ENCODE measurements around the gene GAS2.

GAS2 gene

DNA sequence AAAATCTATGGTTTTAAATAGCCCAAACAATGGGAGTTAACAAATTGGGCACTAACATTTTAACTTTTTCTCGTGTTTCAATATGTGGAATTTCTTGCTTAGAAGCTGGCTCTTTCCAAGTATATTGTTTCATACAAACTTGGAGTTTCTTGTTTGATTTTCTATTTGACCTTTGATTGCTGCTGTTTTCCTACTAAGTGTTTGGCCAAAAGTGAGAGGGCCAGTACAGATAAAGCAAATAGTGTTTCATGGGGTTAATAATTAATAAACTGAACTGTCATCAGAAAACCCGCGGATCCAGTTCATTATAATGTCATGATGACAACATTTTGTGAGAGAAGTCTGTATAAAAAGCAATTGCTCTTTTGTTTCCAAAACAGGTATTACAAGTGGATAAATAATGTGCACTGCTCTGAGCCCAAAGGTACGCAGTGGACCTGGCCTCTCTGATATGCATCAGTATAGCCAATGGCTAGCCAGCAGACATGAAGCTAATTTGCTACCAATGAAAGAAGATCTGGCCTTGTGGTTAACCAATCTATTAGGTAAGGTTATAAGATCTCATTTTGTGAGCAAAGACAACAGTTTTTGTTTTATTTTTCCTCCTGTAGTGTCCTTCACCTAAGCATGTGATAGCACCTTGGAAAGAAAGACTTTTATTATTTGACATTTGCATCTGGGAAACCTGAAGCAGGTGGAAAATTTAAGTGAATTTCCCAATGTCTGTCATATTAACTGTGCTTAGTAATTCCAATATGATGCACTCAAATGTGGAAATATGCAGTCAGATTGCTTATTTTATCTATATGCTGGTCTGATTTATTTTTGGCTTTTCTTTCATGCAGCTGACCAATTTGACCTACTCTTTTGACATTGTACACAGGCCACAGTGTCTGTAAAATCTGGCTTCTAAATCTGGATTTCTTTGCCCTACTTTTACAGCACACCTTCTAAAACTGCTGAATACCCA, 8.3 kb downstream of the GAS2 start:
- 85 to 91% methylated on average over 1 to 3 of the region's 4 CpGs for WGBS, 2 experiments (ENCODE audit: insufficient coverage in 2 of 2)
- no peaks in the 10 kb centered on the region for H3K4me1 ChIP-seq (ENCODE audit: control insufficient read depth, insufficient read depth, low read length, poor library complexity, severe bottlenecking)

DNA sequence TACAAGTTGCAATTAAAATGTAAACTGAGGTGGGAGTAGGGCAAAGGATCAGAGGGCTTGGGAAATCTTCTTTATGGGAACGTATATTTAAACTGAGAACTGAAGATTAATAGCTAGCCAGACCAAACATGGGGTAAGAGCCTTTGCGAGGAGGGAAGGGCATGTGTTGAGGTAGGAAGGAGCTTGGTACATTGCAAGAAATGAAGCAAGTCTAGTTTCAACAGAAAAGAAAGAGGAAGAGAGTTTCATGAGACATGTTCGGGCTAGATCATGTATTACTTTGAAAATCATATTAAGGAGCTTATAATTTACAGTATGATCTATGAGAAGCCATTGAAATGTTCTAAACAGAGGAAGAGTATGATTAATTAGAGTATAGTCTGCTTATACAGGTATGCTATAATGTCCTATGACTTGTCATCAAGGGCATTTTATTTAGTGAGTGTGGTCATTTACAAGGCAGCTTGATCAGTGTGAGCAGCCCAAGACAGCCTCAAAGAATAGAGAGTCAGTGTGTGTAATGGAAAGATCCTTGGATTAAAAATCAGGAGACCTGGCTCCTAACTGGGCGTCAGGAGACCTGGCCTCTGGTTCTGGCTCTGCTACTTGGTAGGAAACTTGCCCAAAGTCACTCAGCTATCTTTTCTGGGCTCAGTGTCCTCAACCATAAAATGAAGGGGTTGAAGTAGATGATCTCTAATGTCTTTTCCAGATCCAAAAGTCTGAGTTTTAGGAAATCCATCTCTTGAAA, 10.9 kb downstream of the GAS2 start:
- no peak overlapping the region for H3K27ac ChIP-seq (ENCODE audit: low read depth, low read length, severe bottlenecking)
- no peaks in the 10 kb centered on the region for H3K4me1 ChIP-seq (ENCODE audit: control insufficient read depth, insufficient read depth, low read length, poor library complexity, severe bottlenecking)
- H3K4me3 ChIP-seq (ENCODE audit: extremely low read depth, insufficient read depth, low read length, poor library complexity, severe bottlenecking) = no peak overlapping the region
- no peaks in the 10 kb centered on the region for H3K9me3 ChIP-seq (ENCODE audit: control insufficient read depth, low read length)
- 84 to 96% methylated on average over 2 to 3 of the region's 4 CpGs for WGBS, 2 experiments (ENCODE audit: insufficient coverage in 2 of 2)
- H3K36me3 ChIP-seq (ENCODE audit: control insufficient read depth, insufficient read depth, low read length) = no peaks in the 10 kb centered on the region

More for the DNA sequence above, 8.3 kb downstream of the GAS2 start:
- Histone ChIP-seq H3K4me3 (ENCODE audit: extremely low read depth, insufficient read depth, low read length, poor library complexity, severe bottlenecking) (no peak overlapping the region), H3K27ac (ENCODE audit: low read depth, low read length, severe bottlenecking) (no peak overlapping the region), H3K36me3 (ENCODE audit: control insufficient read depth, insufficient read depth, low read length) (no peaks in the 10 kb centered on the region), H3K9me3 (ENCODE audit: control insufficient read depth, low read length) (no peaks in the 10 kb centered on the region)

DNA sequence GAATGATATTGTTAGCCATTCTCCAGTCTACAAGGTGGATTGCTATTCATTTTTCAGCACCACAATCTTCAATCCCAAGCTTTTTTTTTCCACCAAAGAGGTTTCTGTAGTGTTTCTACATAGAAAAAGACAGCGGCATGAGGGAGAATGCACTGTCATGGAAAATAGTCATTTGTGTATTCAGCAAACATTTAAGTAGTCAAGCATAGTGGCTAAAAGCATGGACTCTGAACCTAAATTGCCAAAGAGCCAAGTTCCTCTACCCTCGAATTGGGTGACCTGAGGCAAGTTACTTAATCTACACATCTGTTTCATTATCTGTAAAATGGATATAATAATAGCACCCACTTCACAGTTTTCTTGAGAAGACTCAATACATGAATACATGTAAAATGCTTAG, 14.2 kb downstream of the GAS2 start:
- H3K4me1 ChIP-seq (ENCODE audit: control insufficient read depth, insufficient read depth, low read length, poor library complexity, severe bottlenecking) = no peaks in the 10 kb centered on the region
- H3K4me3 ChIP-seq (ENCODE audit: extremely low read depth, insufficient read depth, low read length, poor library complexity, severe bottlenecking) = no peak overlapping the region
- H3K9me3 ChIP-seq (ENCODE audit: control insufficient read depth, low read length) = no peaks in the 10 kb centered on the region
- no peaks in the 10 kb centered on the region for H3K36me3 ChIP-seq (ENCODE audit: control insufficient read depth, insufficient read depth, low read length)
- no CpG with 5 or more reads among the region's 2 CpGs for WGBS, 2 experiments (ENCODE audit: insufficient coverage in 2 of 2)
- H3K27ac ChIP-seq (ENCODE audit: low read depth, low read length, severe bottlenecking) = no peak overlapping the region

DNA sequence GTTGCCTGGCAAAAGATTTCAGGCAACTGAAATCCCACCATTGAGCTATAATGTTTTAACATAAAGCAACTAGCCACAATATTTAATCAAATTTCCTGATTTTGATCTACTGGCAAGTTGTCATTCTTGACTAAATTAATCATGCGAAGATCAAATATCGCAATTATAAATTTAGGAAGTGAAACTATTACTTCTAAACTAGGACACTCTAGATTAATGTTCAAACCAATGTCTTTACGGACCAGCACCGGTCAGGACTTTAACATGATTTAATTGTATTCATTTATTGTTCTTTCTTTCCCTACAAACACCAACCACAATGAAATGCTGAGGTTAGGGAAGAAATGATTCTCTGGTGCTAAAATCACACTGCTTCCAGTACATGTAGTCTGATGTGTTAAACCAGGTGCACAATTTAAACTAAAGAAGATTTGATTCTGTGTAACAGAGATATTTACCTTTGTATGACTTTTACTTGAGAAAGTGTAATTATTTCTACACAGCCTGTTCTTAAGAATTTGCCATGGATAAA, 14.9 kb downstream of the GAS2 start:
- Histone ChIP-seq H3K36me3 (ENCODE audit: control insufficient read depth, insufficient read depth, low read length) (no peaks in the 10 kb centered on the region), H3K4me1 (ENCODE audit: control insufficient read depth, insufficient read depth, low read length, poor library complexity, severe bottlenecking) (no peaks in the 10 kb centered on the region), H3K9me3 (ENCODE audit: control insufficient read depth, low read length) (no peaks in the 10 kb centered on the region), H3K27ac (ENCODE audit: low read depth, low read length, severe bottlenecking) (no peak overlapping the region), H3K4me3 (ENCODE audit: extremely low read depth, insufficient read depth, low read length, poor library complexity, severe bottlenecking) (no peak overlapping the region)
- WGBS, 2 experiments (ENCODE audit: insufficient coverage in 2 of 2) = no CpG with 5 or more reads among the region's 4 CpGs

DNA sequence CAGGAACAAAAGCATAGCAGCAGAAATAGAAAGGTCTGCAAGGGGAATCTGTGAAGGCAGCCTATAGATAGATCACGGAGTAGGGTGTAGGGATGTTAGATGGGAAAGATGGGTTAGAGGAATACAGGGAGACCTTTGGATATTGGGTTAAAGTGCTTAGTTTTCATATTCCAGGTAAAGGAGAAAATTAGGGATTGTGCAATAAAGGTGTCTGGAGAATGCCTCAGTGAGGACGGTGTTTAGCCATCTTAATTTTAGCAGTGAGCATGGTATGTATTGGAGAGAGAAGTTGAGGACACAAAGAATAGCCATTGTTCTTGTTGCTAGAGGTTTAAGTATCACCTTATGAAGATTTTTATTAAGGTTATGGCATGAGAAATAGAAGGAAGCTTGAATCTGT, 17.7 kb downstream of the GAS2 start:
- Histone ChIP-seq H3K9me3 (ENCODE audit: control insufficient read depth, low read length) (no peaks in the 10 kb centered on the region), H3K4me3 (ENCODE audit: extremely low read depth, insufficient read depth, low read length, poor library complexity, severe bottlenecking) (no peak overlapping the region), H3K36me3 (ENCODE audit: control insufficient read depth, insufficient read depth, low read length) (no peaks in the 10 kb centered on the region), H3K27ac (ENCODE audit: low read depth, low read length, severe bottlenecking) (no peak overlapping the region), H3K4me1 (ENCODE audit: control insufficient read depth, insufficient read depth, low read length, poor library complexity, severe bottlenecking) (no peaks in the 10 kb centered on the region)
- 93 to 100% methylated on average over 1 to 2 of the region's 2 CpGs for WGBS, 2 experiments (ENCODE audit: insufficient coverage in 2 of 2)

DNA sequence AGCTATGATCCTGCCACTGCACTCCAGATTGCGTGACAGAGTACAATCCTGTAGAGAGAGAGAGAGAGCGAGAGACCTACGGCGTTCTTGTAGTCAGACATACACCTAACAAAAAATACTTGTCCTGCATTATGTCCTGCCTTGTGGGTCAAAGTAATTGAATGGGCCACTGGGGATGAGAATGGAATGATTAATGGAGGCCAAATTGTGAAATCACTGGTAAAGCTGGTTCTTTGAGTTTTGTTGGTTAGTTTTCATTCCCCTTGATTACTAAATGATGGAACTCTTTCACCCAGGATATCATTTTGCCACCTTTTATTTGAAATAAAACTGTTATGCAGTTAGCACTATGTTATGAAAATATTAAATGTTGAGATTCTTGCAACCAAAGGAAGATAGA, 18.7 kb downstream of the GAS2 start:
- Histone ChIP-seq H3K36me3 (ENCODE audit: control insufficient read depth, insufficient read depth, low read length) (no peaks in the 10 kb centered on the region), H3K9me3 (ENCODE audit: control insufficient read depth, low read length) (no peaks in the 10 kb centered on the region), H3K27ac (ENCODE audit: low read depth, low read length, severe bottlenecking) (no peak overlapping the region), H3K4me1 (ENCODE audit: control insufficient read depth, insufficient read depth, low read length, poor library complexity, severe bottlenecking) (no peaks in the 10 kb centered on the region), H3K4me3 (ENCODE audit: extremely low read depth, insufficient read depth, low read length, poor library complexity, severe bottlenecking) (no peak overlapping the region)
- WGBS, 2 experiments (ENCODE audit: insufficient coverage in 2 of 2) = no CpG with 5 or more reads among the region's 4 CpGs

DNA sequence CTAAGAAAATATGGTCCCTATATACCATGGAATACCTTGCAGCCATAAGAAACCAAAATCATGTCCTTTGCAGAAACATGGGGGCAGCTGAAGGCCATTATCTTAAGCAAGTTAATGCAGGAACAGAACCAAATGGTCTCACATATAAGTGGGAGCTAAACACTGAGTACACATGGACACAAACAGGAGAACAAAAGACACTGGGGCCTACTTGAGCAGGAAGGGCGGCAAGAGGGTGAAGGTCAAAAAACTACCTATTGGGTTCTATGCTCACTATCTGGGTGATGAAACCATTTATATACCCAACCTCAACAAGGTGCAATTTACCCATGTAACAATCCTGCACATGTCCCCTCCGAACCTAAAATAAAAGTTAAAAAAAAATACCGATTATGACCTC, 22.5 kb downstream of the GAS2 start:
- 70 to 83% methylated on average over 1 to 2 of the region's 3 CpGs for WGBS, 2 experiments (ENCODE audit: insufficient coverage in 2 of 2)
- Histone ChIP-seq H3K27ac (ENCODE audit: low read depth, low read length, severe bottlenecking) (no peak overlapping the region), H3K36me3 (ENCODE audit: control insufficient read depth, insufficient read depth, low read length) (no peaks in the 10 kb centered on the region), H3K9me3 (ENCODE audit: control insufficient read depth, low read length) (no peaks in the 10 kb centered on the region), H3K4me1 (ENCODE audit: control insufficient read depth, insufficient read depth, low read length, poor library complexity, severe bottlenecking) (no peaks in the 10 kb centered on the region), H3K4me3 (ENCODE audit: extremely low read depth, insufficient read depth, low read length, poor library complexity, severe bottlenecking) (no peak overlapping the region)

DNA sequence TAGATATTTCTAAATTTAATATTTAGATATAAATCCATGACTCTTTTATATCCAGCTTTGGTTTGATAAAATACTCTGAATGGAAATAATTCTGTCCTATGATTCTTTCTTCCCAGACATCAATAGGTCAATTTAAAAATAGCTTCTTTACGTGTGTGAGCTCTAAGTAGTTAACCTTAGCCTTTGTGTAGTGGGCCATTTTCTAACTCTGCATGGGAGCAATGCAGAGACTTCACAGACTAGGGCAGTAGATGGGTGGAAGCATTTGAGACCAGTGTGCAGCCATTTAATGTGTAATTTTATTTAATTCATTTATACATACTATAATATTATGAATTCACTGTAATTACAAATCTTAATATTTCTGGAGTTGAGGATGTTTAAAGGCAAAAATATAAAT, 23.8 kb downstream of the GAS2 start:
- WGBS, 2 experiments (ENCODE audit: insufficient coverage in 2 of 2) = no CpG with 5 or more reads among the region's 1 CpG

DNA sequence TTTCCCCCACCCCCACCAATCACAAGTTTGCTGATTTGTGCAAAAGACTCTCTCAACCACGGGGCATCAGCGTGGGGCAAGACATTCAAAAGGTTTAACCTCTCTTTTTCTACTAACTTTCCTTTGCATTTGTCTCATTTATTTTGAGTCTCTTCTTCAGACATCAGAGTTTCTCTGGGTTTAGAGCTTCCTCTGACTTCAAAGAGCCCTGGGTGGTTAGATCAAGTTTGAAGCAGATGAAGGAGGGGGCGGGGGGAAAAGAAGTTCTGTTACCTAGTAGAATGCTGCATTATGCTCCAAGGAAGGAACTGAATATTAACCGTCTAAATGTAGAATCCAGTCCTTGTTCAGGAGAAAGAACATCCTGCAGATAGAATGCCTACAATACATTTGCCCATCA, 24.5 kb downstream of the GAS2 start:
- no peak overlapping the region for H3K4me3 ChIP-seq (ENCODE audit: extremely low read depth, insufficient read depth, low read length, poor library complexity, severe bottlenecking)
- 70% methylated on average over 3 of the region's 4 CpGs for WGBS, 2 experiments (ENCODE audit: insufficient coverage in 2 of 2)

More for the DNA sequence above, 23.8 kb downstream of the GAS2 start:
- Histone ChIP-seq H3K9me3 (ENCODE audit: control insufficient read depth, low read length) (no peaks in the 10 kb centered on the region), H3K36me3 (ENCODE audit: control insufficient read depth, insufficient read depth, low read length) (no peaks in the 10 kb centered on the region), H3K27ac (ENCODE audit: low read depth, low read length, severe bottlenecking) (no peak overlapping the region), H3K4me3 (ENCODE audit: extremely low read depth, insufficient read depth, low read length, poor library complexity, severe bottlenecking) (no peak overlapping the region), H3K4me1 (ENCODE audit: control insufficient read depth, insufficient read depth, low read length, poor library complexity, severe bottlenecking) (no peaks in the 10 kb centered on the region)

DNA sequence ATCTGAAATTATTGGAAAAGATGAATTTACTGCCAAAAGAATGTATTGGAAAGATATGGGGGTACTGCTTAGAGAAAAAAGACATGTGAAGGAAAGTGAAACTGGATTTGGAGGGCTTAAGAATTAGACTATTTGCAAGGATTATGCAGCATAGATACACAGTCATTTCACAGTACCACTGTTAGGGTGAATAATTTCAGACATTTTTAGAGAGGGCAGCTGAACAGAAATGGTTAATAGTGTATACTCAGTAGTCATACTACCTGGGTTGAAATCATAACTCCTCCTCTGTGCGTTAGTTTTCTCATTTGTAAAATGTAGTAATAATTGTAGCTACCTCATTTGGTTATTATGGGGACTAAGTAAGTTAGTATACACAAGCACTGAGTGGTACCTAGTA, 33.0 kb downstream of the GAS2 start:
- H3K9me3 ChIP-seq (ENCODE audit: control insufficient read depth, low read length) = no peaks in the 10 kb centered on the region
- H3K36me3 ChIP-seq (ENCODE audit: control insufficient read depth, insufficient read depth, low read length) = no peaks in the 10 kb centered on the region
- no peak overlapping the region for H3K4me3 ChIP-seq (ENCODE audit: extremely low read depth, insufficient read depth, low read length, poor library complexity, severe bottlenecking)
- no CpG with 5 or more reads among the region's 1 CpG for WGBS, 2 experiments (ENCODE audit: insufficient coverage in 2 of 2)
- peaks cover 15% of the 10 kb centered on the region for H3K4me1 ChIP-seq (ENCODE audit: control insufficient read depth, insufficient read depth, low read length, poor library complexity, severe bottlenecking)
- no peak overlapping the region for H3K27ac ChIP-seq (ENCODE audit: low read depth, low read length, severe bottlenecking)

More for the DNA sequence above, 24.5 kb downstream of the GAS2 start:
- Histone ChIP-seq H3K27ac (ENCODE audit: low read depth, low read length, severe bottlenecking) (no peak overlapping the region), H3K9me3 (ENCODE audit: control insufficient read depth, low read length) (no peaks in the 10 kb centered on the region), H3K4me1 (ENCODE audit: control insufficient read depth, insufficient read depth, low read length, poor library complexity, severe bottlenecking) (no peaks in the 10 kb centered on the region), H3K36me3 (ENCODE audit: control insufficient read depth, insufficient read depth, low read length) (no peaks in the 10 kb centered on the region)
